NCI-H1092 (cell line): ENCODE data around the gene TXK.

ENCODE experiments used
- DNase-seq: peaks from one replicate; lab custom pipeline; 2025; lab: John Stamatoyannopoulos, UW

Gene TXK

DNA sequence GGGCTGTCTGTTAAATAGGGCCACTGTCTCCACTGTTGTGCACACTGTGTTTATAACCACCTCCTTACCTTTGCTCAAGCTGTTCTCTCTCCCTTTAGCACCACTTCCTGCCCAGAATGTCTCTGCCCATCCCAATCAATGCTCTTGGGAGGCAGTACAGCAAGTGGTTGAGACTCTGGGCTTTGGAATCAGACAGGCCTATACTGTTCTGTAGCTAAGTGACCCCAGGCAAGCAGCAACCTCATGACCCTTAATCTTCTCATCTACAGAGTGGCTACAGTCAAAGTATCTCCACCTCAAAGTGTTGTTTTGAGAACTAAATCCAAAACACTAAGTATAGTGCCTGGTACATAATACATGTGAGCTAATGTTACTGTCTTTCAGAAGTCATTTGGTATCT, 3.8 kb upstream of the TXK start:
- no peak for DNase-seq

DNA sequence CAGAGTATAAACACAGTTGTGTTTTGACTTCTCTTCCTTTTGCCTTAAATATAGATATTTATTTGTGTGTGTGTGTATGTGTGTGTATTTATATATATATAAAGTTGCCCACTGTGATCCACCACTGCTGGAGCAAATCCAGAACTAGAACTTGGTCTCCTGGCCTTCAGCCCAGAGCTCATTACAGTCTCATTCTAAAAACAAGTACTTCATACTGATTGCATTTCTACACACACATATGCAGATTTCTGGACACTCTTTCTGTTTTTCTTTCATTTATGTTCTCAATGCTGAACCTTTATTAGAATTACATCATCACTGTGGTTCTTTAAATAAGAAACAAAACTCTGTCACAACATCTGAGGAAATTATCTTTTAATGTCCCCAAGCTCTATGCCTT, 381 bp downstream of the TXK start:
- DNase-seq: no peak

DNA sequence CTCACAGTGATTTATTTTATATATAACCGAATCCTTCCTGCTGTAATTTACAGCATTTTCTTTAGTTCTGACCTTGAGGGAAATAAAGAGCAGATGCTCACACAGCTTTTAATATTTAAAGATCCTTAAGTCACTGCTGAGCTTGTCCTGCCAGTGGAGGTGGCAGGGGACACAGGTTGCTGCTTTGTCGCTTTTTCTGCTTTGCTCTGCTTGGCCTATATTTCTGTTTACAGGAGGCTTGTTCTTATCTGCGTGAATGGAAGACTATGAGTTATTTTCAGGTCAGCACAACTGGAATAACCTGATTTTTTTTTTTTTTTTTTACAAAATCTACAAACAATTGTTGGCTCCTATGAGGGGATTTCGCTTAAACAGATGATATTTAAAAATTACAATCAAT, 2.3 kb downstream of the TXK start:
- no peak for DNase-seq

DNA sequence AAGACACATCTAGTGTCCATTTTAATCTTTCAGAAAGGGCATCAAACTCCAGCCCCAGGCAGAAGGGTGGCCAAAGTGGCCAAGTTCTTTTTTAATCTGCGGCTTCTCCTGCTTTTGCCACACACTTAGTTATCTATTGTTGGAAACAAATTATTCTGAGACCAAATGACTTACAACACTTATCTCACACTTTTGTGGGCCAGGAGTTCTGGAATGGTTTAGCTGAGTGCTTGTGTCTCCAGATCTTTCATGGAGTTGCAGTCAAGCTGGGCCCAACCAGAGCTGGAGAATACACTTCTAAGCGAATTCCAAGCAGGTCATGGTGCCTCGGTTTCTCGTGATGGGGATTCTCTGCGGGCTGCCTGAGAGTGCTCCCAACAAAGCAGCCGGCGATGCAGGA, 4.0 kb downstream of the TXK start:
- DNase-seq: no peak

DNA sequence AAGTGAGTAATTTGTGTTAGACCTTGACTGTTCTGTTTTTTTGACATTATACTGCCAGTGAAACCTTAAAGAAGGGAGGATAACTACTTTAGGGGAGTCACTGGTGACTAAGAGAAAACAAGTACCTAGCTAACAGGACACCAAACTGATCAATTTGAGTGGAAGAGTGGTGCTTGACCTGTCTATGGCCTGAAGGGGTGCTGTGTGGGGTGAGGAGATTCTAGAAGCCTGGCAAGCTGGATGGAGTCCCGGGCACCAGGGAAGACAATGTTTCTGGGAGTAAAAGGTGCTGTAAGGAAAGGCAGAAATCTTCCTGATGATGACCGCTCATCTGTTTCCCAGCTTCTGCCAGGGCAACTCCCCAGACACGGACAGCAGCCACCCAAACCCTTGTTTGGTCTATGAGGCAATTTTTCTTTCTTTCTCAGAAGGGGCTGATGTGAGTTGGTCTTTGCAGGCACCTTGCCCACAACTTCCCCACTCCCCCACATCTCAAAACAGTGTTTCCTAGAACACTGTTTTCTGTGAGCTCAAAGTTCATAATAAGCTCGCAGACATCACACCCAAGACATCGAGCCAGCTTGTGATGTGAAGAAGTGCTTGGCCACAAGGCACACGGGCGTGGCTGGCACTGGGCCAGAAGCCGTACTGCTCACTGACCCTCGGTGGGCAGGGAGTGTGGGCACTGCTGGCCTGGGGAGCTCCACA, 4.6 kb downstream of the TXK start:
- no peak for DNase-seq

DNA sequence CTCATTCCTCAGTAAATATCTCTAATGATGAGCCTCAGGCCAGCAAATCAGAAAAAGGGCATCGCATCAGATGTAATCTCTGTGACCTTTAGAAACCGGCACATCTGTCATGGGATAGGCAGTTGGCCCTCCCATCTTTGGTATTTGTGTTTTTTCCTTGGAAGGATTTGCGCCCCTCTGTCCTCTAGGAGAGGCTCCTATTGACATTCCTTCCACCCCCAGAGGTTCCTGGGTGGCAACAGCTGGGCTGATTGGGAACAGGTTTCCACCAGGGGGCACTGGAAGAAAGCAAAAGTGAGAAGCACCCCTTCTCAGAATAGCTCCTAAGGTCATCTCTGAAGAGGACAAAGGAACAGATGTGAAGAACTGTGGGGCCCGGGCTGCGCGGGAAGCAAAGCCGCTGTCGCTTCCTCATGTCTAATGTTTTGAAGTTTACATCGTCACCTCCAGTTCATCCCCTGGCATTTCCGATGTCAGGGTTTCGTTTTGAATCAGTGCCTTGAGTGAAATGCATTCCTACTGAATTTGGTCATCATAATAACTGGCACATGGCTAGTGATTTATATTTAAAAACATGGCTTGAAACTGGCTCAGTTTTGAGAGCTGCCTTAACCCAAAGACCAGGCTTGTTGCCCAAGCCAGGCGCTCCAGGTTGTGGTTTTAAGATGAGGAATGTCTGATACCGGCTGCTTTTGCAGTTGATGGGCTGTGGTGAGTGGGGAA, 6.2 kb downstream of the TXK start:
- peak; percentile 22 for DNase-seq

DNA sequence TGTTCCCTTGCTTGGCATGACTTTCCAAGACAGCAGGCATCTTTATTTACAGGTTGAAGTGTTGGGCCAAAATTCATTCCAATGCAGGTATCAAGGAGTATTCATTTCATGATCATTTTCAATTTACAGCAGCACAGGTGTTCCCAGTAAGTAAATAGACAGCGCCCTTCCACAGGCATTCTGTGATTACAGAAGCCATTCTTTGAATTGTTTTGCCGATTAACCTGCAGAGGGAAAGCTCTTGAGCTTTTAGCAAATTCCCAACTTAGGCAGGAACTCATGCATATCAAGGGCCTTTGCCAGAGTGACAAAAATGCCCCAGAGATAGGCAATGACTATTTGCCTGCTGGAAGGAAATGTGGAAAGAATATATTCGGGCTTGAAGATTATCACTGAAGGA, 6.8 kb downstream of the TXK start:
- no peak for DNase-seq

DNA sequence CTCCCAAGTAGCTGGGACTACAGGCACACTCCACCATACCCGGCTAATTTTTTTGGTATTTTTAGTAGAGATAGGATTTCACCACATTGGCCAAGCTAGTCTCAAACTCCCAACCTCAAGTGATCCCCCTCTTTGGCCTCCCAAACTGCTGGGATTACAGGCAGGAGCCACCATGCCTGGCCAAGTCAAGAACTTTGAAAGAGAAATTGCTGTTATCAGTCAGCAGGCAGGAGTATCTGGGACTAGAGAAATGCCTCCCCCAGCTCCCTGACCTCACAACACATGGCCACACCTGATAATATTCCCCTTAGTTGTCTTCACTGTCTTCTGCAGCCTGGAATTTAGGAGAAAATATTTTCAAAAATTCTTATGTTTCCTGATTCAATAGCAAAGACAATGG, 7.4 kb downstream of the TXK start:
- DNase-seq: no peak

DNA sequence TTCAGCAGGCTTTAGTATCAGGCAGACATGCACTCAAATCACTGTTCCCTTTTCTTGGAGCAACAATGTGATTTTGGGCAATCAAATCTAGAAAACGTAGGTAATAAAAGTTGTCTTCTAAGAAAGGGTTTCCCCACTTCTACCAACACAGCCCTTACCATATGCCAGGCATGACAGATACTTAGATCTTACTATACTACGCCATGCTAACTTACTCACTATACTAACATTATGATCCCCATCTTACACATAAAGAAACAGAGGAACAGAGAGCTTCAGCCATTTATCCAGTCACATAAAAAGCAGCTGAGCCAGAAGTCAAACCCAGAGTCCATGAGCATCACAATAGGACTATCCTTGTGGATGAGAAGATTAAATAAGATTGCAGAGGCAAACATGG, 9.2 kb downstream of the TXK start:
- DNase-seq: no peak

DNA sequence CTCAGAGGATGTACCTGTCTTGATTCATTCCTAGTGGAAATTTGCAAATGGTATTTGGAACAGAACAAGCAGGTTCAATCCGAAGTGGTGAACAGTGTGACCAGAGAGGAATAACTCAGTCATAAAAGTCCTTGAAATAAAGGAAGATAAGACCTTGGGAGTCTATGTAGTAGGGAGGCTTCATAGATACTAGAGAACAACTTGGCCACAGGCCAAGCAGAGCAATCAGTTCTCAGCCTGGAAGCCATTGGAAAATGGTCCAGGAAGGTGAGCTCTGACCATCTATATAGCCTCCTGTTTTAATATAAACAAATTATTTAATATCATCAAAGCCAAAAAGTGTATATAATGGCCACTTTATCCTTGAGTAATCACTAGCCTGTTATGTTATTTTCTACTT, 11.3 kb downstream of the TXK start:
- no peak for DNase-seq

DNA sequence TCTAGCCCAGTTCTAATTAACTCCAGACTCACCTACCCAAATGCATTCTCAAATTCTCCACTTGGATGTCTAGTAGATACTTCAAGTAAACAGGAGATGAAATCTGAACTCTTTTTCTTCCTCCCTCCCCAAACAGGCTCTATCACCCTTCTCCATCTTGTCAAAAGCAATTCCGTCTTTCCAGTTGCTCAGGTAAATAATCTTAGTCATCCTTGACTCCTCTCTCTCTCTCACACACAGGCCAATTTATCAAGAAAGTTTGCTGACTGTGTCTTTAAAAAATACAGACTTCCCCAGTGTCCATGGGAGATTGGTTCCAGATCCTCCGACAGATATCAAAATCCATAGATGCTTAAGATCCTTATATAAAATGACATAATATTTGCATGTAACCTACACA, 12.9 kb downstream of the TXK start:
- DNase-seq: no peak

DNA sequence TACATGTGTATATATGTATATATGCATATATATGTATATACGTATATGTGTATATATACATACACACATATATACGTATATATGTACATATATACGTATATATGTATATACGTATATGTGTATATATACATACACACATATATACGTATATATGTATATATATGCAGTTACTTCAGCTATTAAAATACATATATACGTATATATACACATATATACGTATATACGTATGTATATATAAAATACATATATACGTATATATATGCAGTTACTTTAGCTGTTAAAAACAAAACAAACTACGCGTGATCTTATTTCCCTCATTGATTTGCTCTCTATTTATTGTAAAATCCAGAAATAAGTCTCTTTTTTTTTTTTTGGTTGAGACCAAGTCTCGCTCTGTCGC, 13.9 kb downstream of the TXK start:
- no peak for DNase-seq

DNA sequence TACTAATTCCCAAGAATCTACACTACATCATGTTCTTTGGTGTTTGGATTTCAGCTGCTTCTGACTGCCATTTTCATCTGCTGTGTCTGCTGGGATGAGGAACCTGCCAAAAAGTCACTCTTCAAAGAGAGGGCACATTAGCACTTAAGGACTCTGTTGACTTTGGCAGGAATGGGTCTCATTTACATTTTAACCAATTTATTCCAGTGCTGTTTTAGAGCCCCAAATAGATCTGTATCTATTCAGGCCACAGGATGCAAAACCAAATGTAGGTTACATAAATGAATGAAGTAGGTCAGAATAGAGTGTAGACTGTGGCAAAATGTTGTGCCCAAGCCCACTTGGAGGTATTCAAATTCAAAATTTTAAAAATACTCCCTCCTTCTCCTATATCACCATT, 14.4 kb downstream of the TXK start:
- peak; percentile 41 for DNase-seq

DNA sequence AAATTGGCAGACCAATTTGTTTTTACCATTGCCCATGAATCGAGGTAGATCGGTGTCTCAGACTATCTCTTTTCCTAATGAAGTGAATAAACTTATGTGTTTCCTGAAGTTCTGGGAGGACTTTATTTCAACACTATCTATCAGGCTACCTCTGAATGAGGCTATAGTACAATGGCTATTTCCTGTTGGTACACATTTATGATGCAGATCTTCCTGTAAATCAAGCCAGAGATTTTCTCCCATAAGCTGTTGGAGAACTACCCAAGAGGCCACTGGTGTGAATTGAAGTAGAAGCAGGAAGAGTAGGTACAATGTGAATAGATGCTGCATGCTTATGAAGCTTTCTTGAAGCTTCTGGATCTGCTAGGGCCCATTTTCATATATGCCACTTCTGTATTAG, 16.0 kb downstream of the TXK start:
- DNase-seq: no peak

DNA sequence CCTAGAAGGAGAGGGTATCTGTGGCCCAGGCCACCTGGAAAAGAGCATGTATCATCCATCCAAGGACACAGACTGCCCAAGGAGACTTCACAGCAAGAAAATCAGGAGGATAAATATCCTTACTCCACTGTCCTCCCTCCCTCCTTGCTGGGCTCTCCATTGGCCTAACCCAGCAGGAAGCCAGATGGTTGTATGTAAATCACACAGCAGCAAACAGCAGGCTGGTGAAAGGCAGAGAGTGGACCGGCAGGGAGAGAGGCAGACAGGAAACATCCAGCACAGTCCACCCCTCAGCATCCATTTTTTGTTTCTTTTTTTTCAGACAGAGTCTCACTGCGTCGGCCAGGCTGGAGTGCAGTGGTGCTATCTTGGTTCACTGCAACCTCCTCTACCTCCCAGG, 17.5 kb downstream of the TXK start:
- DNase-seq: no peak

DNA sequence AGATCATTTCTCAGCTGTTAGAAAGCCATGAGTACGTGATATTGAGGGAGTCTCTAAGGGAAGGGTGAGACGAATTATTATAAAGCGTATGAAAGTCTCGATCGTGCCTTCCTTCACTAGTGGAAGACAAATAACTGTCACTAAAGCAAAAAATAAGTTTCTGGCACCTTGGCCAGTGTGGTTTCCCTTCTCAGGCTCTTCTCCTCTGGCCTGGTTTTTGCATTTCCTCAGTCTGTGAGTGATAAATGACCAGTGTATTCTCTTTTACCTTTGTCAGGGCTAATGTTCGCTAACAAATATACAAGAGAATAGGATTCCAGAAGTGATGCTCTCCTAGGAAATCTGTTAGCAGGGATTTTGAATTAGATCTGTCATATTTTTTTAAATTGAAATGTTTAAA, 19.6 kb downstream of the TXK start:
- no peak for DNase-seq

DNA sequence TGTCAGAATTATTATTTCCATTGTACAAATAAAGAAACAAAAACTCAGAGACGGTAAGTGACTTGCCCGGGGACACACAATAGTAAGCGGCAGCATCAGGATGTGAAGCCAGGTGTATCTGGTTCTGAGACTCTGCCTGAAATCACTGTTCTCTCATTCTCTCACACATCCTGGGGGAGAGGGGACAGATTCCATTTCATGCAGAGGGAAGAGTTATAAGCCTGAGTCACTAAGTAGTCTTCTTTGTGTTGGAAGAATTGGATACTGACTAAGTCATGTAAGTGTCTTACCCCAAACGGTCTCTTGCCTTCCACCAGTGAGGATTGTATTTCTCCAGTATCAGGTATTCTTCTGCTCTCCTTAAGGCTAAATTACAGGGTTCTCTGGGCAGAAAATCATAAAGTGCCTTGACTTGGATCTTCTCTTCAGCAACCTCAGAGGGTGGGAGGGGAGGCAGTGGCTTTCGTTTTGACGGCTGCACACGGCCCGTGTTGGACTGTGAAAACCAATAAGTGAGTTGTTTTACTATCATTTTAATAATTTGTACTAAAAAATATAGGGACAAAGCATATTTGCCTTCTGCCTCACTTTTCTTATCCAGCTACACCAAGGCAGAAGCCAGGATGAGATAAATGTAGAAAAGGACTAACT, 21.9 kb downstream of the TXK start:
- no peak for DNase-seq

DNA sequence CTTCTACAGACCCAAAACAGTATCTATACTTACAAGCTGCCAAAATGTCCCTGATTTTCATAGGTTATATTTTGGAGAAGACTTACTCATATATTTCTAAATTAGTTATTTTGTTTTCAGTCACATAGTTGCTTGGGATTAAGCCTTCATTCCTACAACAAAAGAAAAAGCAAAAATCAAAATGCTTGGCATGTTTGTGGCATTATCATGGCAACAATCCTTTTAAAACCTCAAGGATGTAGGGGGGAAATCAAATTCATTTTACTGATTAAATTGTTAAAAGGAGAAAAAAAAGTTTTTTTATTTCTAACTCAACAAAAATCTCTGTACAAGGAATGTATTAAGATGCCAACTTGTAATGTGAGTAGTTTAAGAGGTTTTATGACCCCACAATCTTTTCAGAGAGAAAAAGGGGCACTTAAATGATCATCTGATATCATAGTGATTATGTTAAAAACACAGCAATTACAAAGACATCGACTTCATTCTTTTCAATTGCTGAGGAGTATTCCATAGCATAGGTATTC, 23.5 kb downstream of the TXK start:
- no peak for DNase-seq

DNA sequence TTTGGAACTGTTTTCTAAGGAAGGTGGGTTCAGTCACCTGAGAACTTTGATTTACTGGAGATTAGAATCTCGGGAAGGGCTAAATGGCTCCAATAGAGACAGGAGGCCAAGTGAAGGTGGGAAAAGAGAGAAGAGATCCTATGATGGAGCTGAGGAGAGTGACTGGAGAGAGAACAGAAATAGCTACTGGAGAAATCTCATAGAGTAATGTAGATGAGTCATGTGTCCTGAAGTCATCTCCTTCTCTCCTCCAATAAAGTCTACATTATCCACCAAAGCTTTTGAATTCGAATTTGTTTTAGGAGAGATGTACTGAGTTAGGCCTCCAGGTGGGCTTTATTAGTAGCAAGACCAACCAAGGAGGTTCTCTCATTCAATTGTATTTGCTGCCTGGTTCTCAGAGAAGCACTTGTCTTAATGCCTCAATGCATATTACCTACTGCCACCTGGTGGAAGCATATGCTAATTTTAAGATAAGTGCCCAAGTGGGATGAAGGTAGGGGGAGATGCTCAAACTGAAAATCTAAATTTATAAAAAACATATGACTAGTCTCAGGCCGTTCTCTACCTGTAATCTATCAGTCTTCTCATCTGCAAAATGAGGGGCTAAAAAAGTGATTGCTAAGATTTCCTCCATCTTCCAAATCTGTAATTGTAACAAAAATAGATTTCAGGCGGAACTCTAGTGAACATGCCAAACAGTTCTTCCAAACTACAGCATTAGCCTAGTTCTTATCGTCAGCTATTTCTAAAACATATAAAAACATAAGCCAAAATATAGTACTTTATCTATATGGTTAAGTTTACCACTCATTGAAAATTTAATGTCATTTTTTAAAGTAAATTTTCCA, 24.4 kb downstream of the TXK start:
- peak; percentile 45 for DNase-seq

DNA sequence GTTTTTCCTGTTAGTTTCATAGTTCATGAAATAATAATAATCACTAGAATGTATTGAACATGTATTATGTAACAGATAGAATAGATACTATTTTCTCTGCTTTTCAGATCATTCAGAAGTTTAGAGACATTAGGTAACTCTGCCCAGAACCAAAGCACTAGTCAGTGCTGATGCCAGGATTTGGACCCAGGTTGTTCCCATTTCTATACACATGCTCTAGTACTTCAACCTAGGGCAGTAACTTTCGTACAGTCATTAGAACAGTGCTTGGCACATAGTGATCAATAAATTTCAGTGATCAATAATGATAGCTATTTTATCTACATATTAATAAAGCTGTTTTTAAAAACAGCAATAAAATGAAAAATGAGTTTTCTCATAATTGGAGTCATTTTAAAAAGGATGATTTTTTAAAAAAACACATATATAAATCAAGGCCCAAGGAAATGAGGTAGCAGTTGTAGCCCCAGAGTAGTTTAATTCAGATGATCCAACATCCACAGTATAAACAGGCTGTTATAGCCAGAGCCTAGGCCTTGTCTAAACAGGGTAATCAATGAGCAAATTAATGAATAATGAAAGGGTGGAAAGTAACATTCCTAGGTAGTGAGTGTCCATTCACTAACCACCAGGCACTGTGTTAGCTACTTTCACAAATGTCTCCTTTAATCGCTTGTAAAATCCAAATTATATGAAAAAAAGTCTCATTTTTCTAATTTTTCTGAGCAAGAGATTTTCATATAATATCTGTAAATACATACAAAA, 25.6 kb downstream of the TXK start:
- DNase-seq: no peak

DNA sequence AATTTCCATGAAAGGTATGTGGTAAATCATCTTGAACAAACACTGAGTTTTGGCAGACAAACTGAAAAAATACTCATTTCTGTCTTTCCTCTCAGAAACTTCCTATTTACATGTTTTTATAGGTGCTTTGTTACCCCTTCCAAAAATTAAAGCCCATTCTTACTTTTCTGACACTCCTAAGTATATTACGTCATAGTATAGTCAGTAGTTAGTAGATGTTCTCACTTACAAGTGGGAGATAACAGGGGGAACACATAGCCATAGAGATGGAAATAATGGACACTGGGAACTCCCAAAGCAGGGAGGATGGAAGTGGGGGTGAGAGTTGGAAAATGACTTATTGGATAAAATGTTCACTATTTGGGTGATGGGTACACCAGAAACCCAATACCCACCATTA, 28.8 kb downstream of the TXK start:
- no peak for DNase-seq
